HS-5 (cell line): ENCODE measurements around the gene TEDC1.

Source experiments
- DNase-seq: peaks from one replicate; pipeline ENCODE4 v3.0.0-alpha.2; 2012; ENCODE audit warnings: low read depth

Gene TEDC1

DNA sequence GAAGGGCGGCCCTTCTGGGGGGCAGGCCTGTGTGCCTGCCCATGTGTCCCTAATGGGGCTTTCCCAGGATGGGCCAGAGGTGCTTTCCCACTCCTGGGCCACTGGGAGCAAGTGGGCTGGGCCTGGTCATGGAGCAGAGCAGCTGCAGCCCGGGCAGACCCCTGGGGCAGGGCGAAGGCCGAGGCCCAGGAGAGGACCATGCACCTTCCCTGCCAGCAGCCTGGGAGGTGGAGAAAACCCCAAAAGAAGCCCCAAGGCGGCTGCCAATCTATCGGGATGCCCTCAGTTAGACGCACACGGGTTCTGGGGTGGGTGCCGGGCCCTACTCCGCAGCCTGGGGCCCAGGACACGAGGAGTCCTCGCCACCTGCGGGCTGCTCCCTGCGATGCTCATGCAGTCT lies 32.5 kb upstream of the TEDC1 start:
- DNase-seq = no peak

DNA sequence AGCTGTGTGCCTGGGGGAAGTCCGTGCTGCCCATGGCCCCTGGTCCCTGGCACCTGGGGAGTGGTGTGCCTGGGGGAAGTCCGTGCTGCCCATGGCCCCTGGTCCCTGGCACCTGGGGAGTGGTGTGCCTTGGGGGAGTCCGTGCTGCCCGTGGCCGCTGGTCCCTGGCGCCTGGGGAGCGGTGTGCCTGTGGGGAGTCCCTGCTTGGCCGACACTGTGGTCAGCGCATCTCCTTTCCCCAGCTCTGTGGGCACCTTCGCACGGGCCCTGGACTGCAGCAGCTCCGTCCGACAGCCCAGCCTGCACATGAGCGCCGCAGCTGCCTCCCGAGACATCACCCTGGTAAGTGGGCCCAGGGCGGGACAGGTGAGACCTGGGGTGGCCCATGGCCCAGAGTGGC lies 30.9 kb upstream of the TEDC1 start:
- DNase-seq = no peak

DNA sequence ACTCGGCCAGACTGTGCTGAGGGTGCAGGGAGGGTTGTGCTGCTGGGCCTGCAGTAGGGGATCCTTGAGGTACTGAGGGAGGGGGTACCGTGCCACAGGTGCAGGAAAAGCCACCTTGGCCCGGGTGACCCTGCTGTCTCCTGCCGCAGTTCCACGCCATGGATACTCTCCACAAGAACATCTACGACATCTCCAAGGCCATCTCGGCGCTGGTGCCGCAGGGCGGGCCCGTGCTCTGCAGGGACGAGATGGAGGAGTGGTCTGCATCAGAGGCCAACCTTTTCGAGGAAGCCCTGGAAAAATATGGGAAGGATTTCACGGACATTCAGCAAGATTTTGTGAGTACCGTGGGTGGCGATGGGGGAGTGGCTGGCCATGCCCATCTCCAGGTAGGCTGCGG lies 30.4 kb upstream of the TEDC1 start:
- no peak for DNase-seq

DNA sequence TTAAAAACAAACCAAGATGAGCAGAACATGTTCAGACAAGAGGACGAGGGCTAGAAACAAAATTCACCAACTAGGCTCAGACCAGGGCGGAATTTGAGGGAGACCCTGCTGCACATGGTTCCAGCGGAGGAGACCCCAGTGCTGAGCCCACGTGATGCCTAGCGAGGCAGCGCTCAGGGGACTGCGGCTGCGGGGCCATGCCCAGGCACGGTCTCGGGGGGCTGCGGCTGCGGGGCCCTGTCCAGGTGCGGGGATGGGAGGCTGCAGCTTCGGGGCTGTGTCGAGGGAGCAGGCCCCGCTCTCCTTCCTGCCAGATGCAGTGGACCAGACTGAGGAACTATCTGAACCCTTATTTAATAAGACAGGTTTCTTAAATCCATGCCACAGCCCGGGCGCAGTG lies 29.1 kb upstream of the TEDC1 start:
- DNase-seq = no peak

DNA sequence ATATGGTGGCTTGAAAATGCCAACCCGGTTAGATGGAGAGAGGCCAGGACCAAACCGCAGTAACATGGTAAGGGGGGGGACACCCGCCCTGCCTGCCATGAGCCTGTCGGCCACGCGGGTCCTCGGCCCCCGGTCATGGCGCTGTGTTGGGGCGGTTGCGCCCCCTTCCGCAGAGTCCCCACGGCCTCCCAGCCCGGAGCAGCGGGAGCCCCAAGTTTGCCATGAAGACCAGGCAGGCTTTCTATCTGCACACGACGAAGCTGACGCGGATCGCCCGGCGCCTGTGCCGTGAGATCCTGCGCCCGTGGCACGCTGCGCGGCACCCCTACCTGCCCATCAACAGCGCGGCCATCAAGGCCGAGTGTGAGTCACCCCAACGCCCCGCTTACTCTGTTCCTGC lies 26.5 kb upstream of the TEDC1 start:
- no peak for DNase-seq

DNA sequence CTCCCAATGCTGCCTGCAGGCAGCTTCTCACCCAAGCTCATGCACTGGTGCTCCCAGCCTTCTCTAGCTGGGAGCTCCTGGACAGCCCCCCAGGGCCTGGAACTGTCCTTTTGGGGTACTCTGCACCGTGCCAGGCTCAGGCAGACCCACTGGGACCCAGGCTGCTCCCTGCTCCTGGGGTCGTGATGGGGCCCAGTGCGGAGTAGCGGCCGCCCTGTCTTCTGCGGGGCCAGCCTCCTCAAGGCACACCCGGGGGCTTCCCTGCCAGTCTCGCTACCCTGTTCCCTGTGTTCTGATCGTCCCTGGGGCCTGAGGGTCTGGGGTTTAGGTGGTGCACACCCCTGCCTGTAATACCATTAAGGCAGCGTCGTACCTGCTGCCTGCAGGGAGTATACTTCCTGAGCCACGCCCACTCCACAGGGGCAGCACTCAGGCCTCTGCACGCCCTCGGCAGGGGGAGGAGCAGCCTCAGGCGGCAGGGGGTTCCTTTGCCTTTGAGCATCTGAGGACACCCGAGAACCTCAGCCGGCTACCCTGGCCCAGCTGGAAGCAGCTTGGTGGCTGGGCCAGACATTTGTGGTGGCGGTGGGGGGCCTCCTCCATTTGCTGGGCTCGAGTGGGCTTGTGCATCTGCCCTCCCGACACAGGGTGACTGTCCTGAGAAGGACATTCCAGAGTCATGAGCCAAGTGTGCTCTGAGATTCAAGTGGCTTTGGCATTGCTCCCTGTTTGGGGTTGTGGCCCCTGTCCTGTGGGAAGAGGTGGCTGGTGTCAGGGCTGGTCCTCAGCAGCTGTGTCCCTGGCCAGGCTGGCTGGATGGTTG lies 25.6 kb upstream of the TEDC1 start:
- DNase-seq = no peak

DNA sequence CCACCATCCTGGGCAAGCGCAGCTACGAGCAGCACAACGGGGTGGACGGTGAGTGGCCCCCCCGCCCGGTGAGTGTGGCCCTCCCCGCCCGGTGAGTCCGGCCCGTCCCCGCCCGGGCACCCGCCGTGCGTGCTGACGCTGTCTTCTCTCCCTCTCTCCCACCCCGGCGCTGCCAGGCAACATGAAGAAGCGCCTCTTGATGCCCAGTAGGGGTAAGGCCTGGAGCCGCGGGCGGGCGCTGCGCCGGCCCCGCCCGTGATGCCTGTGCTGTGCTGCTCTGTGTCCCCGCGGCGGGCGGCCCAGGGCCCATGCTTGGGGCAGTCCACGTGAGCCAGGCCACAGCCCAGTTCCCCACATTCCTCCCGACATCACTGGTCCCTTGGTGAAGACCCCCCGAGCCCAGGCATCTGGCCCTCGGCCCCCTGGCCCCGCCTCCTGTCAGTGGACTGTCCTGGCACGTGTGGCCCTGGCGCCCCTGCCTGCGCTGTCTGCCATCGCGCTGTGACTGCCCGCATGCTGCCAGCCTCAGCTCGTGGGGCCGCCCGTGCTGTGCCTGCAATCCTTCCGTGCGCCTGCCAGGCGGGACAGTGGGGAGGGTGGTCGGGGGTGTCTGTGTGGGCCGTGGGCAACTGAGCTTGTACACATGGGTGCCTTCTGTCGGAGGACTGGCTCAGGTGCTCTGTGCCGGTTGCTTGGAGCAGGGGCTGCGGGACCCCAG lies 24.4 kb upstream of the TEDC1 start:
- DNase-seq = no peak

DNA sequence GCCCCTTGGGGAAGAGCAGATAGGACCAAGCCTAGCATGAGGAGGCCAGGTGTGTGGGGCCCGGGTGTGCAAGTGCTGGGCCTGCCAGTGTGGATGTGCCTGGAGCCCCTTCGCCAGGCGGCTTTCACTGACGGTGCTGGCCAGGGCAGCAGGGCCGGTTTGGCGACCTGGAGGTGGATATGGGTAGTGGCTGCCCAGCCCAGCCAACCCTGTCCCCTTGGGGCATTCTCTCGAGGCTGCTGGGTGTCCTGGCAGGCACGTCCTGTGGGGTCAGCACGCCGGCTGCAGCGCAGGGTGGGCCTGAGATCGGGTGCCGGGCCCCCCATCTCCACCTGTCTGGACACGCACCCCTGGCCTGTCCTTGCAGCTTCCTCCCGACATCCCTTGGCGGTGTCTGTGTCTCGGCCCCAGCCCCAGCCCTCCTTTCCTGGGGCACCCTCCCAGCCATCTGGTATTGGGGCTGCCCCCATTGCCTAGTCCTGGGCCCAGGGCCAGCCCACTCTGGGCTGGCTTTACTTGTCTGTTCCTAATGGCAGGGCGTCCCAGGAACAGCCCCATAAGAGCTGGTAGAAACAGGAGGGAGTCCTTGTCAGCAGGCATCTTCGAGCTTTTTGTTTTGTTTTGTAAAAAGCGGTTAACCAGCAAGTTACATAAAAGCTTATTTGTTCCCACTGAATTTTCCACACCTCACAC lies 23.7 kb upstream of the TEDC1 start:
- no peak for DNase-seq

DNA sequence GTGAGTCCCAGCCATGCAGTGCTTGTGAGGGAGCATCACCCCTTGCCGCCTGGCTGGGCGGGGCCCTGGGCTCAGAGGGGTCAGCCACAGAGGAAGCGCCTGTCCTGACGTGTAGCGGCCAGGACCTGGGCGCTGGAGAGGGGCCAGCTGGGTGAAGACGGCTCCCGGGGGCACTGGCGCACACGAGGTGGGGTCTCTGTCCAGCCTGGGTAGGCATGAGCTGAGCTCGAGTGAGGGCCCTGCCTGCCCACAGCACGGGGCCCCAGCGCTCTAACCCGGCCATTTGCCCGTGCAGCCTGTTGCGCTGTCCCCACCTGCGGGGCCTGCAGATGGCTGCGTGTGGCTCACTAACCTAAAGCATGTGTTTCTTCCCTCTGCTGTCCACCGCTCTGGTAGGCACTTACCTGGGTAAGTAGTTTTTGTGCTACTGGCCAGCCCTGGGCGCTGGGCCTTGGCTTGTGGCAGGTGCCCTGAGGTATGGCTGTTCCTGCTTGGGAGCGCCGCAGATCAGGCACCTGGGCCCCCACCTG lies 23.0 kb upstream of the TEDC1 start:
- DNase-seq = no peak

DNA sequence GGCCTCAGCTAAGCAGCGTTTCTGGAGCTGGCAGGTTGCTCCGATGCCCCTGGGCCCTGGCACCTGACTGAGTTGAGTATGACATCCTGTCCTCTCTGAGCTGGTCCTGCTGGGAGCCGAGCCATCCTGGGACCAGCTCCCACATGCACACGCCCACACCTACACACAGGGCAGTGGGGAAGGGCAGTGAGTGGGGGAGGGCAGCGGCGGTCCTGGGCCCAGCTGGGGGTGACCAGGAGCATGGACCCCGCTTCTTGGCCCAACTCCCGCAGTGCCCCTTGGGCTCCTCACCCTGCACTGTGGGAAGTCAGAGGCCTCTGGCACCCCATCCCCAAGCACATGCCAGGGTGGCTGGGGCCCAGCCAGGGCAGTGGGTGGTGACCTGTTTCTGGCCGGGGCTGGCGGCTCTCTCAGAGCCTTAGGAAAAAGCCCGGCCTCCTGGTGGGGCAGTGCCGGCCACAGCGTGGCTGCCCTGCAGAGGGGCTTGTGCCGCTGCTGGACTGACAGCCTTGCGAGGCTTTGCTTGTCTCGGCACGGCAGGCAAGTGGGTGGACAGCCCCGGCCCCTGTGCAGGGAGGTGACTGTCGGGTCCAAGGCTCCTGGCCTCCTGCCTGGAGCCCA lies 22.3 kb upstream of the TEDC1 start:
- DNase-seq = no peak

DNA sequence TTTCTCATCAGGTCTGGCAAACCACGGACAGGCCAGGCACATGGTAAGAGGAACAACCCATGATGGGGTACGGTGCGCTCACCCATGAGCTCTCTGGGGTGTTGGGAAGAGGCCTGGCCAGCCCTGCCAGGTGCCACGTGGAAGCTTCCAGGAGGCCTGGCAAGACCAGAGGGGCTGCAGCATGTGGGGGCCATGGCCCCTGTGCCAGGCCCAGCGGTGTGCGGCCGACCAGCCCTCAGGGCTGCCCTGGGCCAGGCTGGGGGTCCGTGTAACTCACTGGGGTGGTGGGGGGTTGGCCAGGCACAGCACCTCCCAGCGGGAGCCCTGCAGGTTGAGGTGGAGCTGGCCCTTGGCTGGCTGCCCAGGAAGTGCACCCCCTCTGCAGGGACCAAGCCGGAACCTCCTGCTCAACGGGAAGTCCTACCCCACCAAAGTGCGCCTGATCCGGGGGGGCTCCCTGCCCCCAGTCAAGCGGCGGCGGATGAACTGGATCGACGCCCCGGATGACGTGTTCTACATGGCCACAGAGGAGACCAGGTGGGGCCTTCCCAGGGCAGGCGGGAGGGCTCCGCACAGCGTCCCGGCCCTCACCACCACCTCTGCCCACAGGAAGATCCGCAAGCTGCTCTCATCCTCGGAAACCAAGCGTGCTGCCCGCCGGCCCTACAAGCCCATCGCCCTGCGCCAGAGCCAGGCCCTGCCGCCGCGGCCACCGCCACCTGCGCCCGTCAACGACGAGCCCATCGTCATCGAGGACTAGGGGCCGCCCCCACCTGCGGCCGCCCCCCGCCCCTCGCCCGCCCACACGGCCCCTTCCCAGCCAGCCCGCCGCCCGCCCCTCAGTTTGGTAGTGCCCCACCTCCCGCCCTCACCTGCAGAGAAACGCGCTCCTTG lies 21.3 kb upstream of the TEDC1 start:
- DNase-seq = no peak

DNA sequence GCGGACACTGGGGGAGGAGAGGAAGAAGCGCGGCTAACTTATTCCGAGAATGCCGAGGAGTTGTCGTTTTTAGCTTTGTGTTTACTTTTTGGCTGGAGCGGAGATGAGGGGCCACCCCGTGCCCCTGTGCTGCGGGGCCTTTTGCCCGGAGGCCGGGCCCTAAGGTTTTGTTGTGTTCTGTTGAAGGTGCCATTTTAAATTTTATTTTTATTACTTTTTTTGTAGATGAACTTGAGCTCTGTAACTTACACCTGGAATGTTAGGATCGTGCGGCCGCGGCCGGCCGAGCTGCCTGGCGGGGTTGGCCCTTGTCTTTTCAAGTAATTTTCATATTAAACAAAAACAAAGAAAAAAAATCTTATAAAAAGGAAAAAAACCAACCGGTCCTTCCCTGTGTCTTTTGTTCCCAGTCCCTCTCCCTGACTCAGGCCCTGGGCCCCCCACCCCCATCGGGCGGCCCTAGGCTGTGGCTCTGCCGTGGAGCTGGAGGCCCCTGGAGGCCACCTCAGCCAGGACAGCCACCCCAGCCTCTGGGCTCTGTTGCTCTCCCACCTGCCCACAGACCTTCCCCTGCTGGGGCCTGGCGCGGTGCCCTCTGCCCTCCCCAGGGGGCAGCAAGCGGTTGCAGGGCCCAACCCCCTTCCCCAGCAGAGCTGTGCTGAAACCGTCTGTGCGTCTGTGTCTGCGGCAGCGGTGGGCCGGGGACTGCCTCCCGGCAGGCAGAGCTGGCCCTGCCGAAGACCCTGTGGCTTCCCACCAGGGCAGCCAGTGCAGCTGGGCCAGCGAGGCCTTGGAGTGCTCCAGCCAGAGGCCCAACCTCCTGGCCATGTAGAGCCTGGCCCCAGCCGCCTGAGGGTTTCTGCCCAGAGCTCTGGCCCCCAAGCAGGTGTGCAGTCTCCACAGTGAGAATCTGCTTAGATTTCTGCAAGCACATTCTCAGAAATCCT lies 20.4 kb upstream of the TEDC1 start:
- no peak for DNase-seq

DNA sequence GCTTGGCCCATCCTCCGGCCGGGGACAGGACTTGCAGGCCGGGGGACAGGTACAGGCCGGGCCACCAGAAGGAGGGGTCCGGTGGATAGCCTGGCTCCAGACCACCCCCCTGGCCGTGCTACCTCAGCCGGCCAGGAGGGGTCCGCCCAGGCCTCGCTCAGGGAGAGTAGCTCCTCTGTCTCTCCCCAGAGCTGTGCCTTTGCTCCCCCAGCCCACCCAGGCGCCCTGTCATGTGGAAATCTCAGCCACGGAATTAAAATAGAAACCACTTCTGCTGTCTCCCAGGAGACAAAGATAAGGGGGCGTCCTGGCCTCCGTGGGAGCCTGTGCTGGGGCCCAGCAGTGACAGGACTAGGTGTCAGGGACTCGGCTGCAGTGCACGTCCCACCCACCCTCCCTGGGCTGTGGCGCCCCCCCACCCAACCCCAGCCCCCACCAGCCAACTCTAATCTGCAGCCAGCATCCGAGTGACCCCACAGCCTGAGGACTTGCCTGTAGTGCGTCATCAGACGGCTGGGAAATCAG lies 19.7 kb upstream of the TEDC1 start:
- DNase-seq = no peak

DNA sequence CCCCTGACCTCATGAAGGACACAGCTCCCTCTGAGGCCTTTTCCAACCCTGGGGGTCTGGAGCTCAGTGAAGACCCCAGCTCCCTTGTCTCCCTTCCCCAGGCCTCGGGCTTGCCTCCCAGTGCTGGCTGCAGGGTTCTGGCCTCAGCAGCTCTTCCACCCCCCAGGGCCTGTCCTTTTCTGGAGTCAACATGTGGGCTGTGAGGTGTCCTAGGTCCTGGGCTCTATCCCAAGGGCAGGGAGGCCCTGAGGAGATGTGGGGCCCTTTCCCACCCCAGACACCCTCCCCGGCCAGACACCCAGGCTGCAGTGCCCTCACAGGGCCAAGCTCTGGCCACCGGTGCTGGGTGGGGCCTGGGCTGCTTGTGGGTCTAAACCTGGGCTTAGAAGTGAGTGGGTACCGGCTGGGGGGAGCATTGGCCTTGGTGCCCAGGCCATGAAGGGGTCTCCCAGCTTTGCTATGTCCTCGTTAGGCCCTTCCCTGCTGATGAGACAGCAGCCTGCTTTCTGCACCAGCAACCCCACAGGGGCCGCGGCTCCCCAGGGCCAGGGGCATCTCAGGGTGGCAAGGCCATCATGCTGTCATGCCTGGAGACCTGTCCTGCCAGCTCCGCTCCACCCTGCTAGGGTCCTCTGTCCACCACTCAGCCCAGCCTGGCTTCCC lies 19.1 kb upstream of the TEDC1 start:
- DNase-seq = no peak

DNA sequence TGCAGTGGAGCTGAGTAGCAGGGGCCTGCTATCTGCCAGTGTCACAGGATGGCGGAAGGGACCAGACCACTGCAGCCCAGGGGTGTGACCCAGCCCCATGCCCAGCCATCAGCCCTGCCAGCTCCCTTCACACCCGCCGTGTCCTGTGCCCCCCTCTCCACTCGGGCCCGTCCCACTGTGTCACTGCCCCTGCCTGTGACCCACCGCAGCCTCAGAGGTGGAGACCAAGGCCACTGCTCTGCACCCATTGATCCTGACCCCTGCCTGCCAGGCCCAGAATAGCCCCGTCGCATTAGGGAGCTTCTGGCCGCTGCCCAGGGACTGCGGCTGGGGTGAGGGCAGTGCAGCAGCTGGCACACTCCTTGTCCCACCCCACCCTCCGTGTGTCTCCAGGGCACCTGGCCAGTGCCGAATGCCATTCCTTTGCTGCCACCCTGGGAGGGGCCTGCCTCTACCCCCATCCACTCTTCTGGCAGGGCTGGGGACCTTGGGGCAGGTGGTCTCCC lies 18.5 kb upstream of the TEDC1 start:
- DNase-seq = no peak

DNA sequence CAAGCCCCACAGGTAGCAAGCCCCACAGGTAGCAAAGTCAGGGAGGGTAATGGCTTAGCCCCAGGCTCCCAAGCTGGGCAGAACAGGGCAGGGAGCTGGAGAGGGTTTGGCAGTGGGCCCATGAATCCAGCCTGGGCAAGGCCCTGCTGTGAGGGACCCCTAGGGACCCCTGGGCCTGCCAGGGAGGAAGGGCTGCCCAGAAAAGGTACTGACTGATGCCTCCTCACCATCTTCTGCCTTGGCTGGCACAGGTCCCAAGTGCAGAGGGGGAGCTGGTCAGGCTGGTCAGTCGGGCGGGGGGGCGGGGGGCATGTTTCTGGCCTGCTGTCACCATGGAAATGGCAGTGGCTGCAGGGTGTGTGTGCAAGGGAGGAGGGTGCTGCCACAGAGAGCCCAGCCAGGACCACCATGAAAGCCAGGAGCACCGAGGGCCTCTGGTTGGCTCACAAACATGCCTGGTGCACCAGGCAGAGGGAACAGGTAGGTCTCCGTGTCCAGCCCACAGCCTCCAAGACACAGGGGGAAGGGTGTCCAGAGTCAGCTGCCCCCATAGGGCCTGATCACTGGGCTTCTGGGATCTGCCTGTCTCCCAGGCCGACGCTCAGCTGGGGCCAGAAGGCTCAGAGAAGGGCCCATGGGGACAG lies 17.9 kb upstream of the TEDC1 start:
- no peak for DNase-seq

DNA sequence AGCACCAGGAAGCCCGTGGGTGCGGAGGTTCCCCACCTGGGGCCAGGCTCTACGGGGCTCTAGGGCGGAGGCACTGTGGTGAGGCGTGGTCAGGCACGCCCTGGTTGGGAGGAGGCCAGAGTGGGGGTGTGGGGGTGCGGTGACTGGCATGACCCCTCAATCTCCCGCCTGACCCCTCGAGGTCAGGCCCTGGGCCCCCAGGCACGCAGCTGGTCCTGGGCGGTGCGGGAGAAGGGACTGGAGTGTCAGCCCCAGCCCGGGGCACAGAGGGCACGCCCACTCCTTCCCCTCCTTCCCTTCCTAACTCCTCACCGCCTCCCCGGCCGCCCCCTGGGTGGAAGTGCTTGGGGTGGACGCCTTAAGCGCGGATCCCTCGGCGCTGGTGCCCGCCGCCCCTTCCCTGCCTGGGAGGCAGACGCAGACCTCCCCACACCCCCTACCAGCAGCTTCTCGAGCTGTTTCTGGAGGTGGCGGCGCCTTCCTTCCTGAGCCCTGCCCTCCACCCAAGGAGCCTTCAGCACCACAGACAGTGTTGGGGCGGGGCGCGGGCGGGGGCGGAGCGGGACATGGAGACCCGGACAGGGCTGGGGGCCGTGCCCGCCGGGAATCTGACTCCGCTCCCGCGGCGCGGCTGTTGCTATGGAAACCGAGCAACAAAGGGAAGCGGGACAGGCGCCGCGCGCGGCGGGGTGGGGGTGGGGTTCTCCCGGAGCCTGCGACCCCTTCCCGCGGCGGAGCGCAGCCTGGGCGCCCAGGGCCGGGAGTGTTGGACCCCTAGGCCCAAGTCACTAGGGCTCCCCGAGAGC lies 17.2 kb upstream of the TEDC1 start:
- DNase-seq = peak; percentile 22
